H1 (cell line): ENCODE measurements around the gene FDXACB1. TPM values are rescaled to one million over a fixed set of nuclear protein-coding genes. Genes with fewer than 3 reads are reported as not detected.

ENCODE experiments used
- CTCF ChIA-PET: fragments of 300-600 bp; sonication (Branson Sonifier 250); formaldehyde crosslinking; loops from one replicate; lab custom pipeline; 2021; ENCODE audit not compliant: partially characterized antibody; lab: Charles Lee
- POLR2A ChIA-PET: fragments of 300-600 bp; sonication (Branson Sonifier 250); formaldehyde crosslinking; loops from one replicate; lab custom pipeline; 2021; ENCODE audit warnings: inconsistent platforms; ENCODE audit not compliant: partially characterized antibody; lab: Charles Lee
- DNase-seq, 2 experiments: peaks; one replicate each; pipeline versions ENCODE4 v3.0.0 to v3.0.0-alpha.2; 2010 to 2022; ENCODE audit warnings: low spot score in 2 of 2, low read depth in 1 of 2, mixed read lengths in 1 of 2
- FAIRE-seq: peaks from 2 replicates; lab custom pipeline; 2011; peaks lifted over from hg19 to GRCh38; lab: Jason Lieb, UNC
- H2AFZ ChIP-seq: 2 replicates; pipeline ENCODE4 v1.8.1; 2012; ENCODE audit warnings: low read length, inconsistent platforms
- H2AK5ac ChIP-seq: 2 replicates; pipeline ENCODE4 v1.6.1; 2013; ENCODE audit warnings: low read depth, low read length
- H2BK120ac ChIP-seq: replicated peaks from 2 replicates; pipeline ENCODE3; 2013; ENCODE audit warnings: low read depth, low read length, inconsistent platforms
- H2BK12ac ChIP-seq: 2 replicates; pipeline ENCODE4 v1.6.1; 2013; ENCODE audit warnings: low read depth, low read length
- H2BK15ac ChIP-seq: 2 replicates; pipeline ENCODE4 v1.6.1; 2013; ENCODE audit warnings: low read length
- H2BK20ac ChIP-seq: 2 replicates; pipeline ENCODE4 v1.6.1; 2013; ENCODE audit warnings: low read length
- H2BK5ac ChIP-seq: 2 replicates; pipeline ENCODE4 v1.6.1; 2013; ENCODE audit warnings: low read depth, low read length
- H3K14ac ChIP-seq: 2 replicates; pipeline ENCODE4 v1.6.1; 2013; ENCODE audit warnings: inconsistent platforms; ENCODE audit not compliant: insufficient read length
- H3K18ac ChIP-seq: 2 replicates; pipeline ENCODE4 v1.6.1; 2013; ENCODE audit warnings: low read length; ENCODE audit errors: extremely low read depth
- H3K23ac ChIP-seq: 2 replicates; pipeline ENCODE4 v1.6.1; 2013; ENCODE audit warnings: inconsistent platforms; ENCODE audit not compliant: insufficient read length
- H3K23me2 ChIP-seq: 2 replicates; pipeline ENCODE4 v1.6.1; 2013; ENCODE audit warnings: low read depth, low read length
- H3K27ac ChIP-seq: 2 replicates; pipeline ENCODE4 v1.6.1; 2011; ENCODE audit warnings: low read depth, low read length, inconsistent platforms
- H3K27me3 ChIP-seq, 4 experiments: replicated peaks in 1 of 4; 1 replicate in 1 of 4; 2 replicates in 3 of 4; pipeline versions ENCODE4 v1.6.1 to v1.8.1; 2011 to 2013; ENCODE audit warnings: low read length in 3 of 4, mild to moderate bottlenecking in 3 of 4, inconsistent platforms in 2 of 4, mixed read lengths in 2 of 4, moderate library complexity in 1 of 4; ENCODE audit not compliant: control insufficient read depth in 3 of 4, insufficient read depth in 3 of 4; ENCODE audit errors: extremely low read depth in 1 of 4
- H3K36me3 ChIP-seq, 4 experiments: 2 replicates each; pipeline versions ENCODE4 v1.6.1 to v1.8.1; 2011 to 2013; ENCODE audit warnings: mild to moderate bottlenecking in 4 of 4, low read length in 3 of 4, moderate library complexity in 2 of 4, control low read depth in 1 of 4, inconsistent platforms in 1 of 4; ENCODE audit not compliant: insufficient read depth in 4 of 4, control insufficient read depth in 2 of 4
- H3K4ac ChIP-seq: replicated peaks from 2 replicates; pipeline ENCODE3; 2013; ENCODE audit warnings: low read length, low read depth, mixed read lengths, inconsistent platforms; ENCODE audit not compliant: insufficient read length
- H3K4me1 ChIP-seq, 4 experiments: replicated peaks in 1 of 4; 1 replicate in 1 of 4; 2 replicates in 3 of 4; pipeline versions ENCODE4 v1.6.1 to v1.8.1; 2011 to 2013; ENCODE audit warnings: low read length in 3 of 4, inconsistent platforms in 2 of 4, mixed read lengths in 1 of 4; ENCODE audit not compliant: insufficient read depth in 4 of 4, control insufficient read depth in 3 of 4
- H3K4me2 ChIP-seq, 2 experiments: 2 replicates each; pipeline versions ENCODE4 v1.6.1 to v1.8.1; 2011 to 2013; ENCODE audit warnings: low read depth in 2 of 2, low read length in 2 of 2, control low read depth in 1 of 2, inconsistent platforms in 1 of 2, mild to moderate bottlenecking in 1 of 2; ENCODE audit not compliant: insufficient read depth in 1 of 2
- H3K4me3 ChIP-seq, 4 experiments: fragments of 200-600, 300-600 bp in 1 of 4; sonication (generic), shearing (Covaris generic), sonication (Bioruptor Twin) in 1 of 4; 2 replicates each; pipeline versions ENCODE4 v1.5.1 to v1.8.1; 2011 to 2016; ENCODE audit warnings: low read length in 4 of 4, low read depth in 3 of 4, control low read depth in 2 of 4, inconsistent platforms in 2 of 4, mild to moderate bottlenecking in 2 of 4, mixed read lengths in 1 of 4, moderate library complexity in 1 of 4; ENCODE audit not compliant: insufficient read depth in 2 of 4; ENCODE audit errors: extremely low read depth in 1 of 4
- H3K56ac ChIP-seq: replicated peaks from 2 replicates; pipeline ENCODE3; 2013; ENCODE audit warnings: low read depth, mild to moderate bottlenecking, mixed read lengths, low read length, inconsistent platforms; ENCODE audit not compliant: insufficient read length
- H3K79me1 ChIP-seq: 2 replicates; pipeline ENCODE4 v1.6.1; 2013; ENCODE audit warnings: low read depth, low read length, control low read depth
- H3K79me2 ChIP-seq, 2 experiments: 2 replicates each; pipeline versions ENCODE4 v1.6.1 to v1.8.1; 2012 to 2013; ENCODE audit warnings: low read length in 2 of 2, mild to moderate bottlenecking in 2 of 2, inconsistent platforms in 1 of 2; ENCODE audit not compliant: insufficient read depth in 2 of 2, control insufficient read depth in 1 of 2
- H3K9ac ChIP-seq, 4 experiments: replicated peaks in 1 of 4; 1 replicate in 1 of 4; 2 replicates in 3 of 4; pipeline versions ENCODE4 v1.6.1 to v1.8.1; 2011 to 2013; ENCODE audit warnings: low read depth in 3 of 4, low read length in 3 of 4, control low read depth in 2 of 4, mild to moderate bottlenecking in 2 of 4, moderate library complexity in 2 of 4, inconsistent platforms in 1 of 4; ENCODE audit errors: extremely low read depth in 1 of 4
- H3K9me3 ChIP-seq, 2 experiments: 2 replicates each; pipeline versions ENCODE4 v1.6.1 to v1.8.1; 2012 to 2013; ENCODE audit warnings: mild to moderate bottlenecking in 2 of 2, moderate library complexity in 2 of 2, control low read depth in 1 of 2, inconsistent platforms in 1 of 2, low read depth in 1 of 2, low read length in 1 of 2, mixed read lengths in 1 of 2; ENCODE audit not compliant: insufficient read depth in 2 of 2
- H4K20me1 ChIP-seq, 2 experiments: replicated peaks in 1 of 2; 2 replicates each; pipeline versions ENCODE3 to v1.8.1; 2011 to 2013; ENCODE audit warnings: inconsistent platforms in 2 of 2, low read length in 2 of 2, mild to moderate bottlenecking in 1 of 2; ENCODE audit not compliant: insufficient read depth in 2 of 2, control insufficient read depth in 1 of 2
- H4K5ac ChIP-seq: 2 replicates; pipeline ENCODE4 v1.6.1; 2013; ENCODE audit warnings: low read length, low read depth, mixed read lengths, inconsistent platforms; ENCODE audit not compliant: insufficient read length
- H4K8ac ChIP-seq: 2 replicates; pipeline ENCODE4 v1.8.0; 2013; ENCODE audit warnings: mild to moderate bottlenecking, moderate library complexity, low read length, inconsistent platforms; ENCODE audit not compliant: insufficient read depth; ENCODE audit errors: extremely low read depth
- H4K91ac ChIP-seq: replicated peaks from 2 replicates; pipeline ENCODE3; 2013; ENCODE audit warnings: low read length, mixed read lengths, inconsistent platforms; ENCODE audit not compliant: insufficient read length
- CHD2 ChIP-seq: IDR thresholded peaks from 2 replicates; pipeline ENCODE4 v1.6.1; 2012; ENCODE audit warnings: low read length, improper control_type of control experiment
- GABPA ChIP-seq: IDR thresholded peaks from 2 replicates; pipeline ENCODE4 v1.6.1; 2011; ENCODE audit warnings: mild to moderate bottlenecking, low read length, moderate library complexity, borderline replicate concordance; ENCODE audit not compliant: insufficient read depth
- TAF1 ChIP-seq: IDR thresholded peaks from 2 replicates; pipeline ENCODE4 v1.6.1; 2011; ENCODE audit warnings: mild to moderate bottlenecking, low read depth, low read length
- TAF7 ChIP-seq: optimal IDR thresholded peaks from 2 replicates; pipeline ENCODE3; 2011; ENCODE audit warnings: low read depth, mild to moderate bottlenecking, inconsistent platforms, low read length, moderate library complexity, borderline replicate concordance
- WGBS, 2 experiments: shearing (Covaris generic) in 1 of 2; methylation state at CpG; one replicate each; pipeline versions ENCODE4 v1.1.6 to v1.1.7; 2013 to 2015; ENCODE audit warnings: low lambda C conversion rate in 2 of 2, mixed read lengths in 2 of 2, inconsistent platforms in 1 of 2, low coverage in 1 of 2, missing lambda C conversion rate in 1 of 2; ENCODE audit not compliant: insufficient replicate concordance in 2 of 2, insufficient coverage in 1 of 2, insufficient read length in 1 of 2; ENCODE audit errors: extremely low coverage in 1 of 2, missing lambda C conversion rate in 1 of 2; 5-methylcytosine and 5-hydroxymethylcytosine counted together
- polyA plus RNA-seq, 7 experiments: library from polyadenylated mRNA; depleted of rRNA in 3 of 7; stranded (reverse) in 5 of 7; unstranded in 2 of 7; fragments of >200 nt in 5 of 7; fragments of 200-250 nt in 2 of 7; gene quantifications; 1 replicate in 5 of 7; 2 replicates in 1 of 7; 4 replicates in 1 of 7; pipeline versions ENCODE4 v1.2.1 to v1.2.3, GENCODE V29; 2011 to 2013; ENCODE audit warnings: missing spikeins in 2 of 7, mixed read lengths in 2 of 7
- total RNA-seq: library from RNA; stranded (reverse); fragmentation: NEBNext Ultra II Directional; extraction: Animal tissue kit (Norgen Biotek cat#: 25700); gene quantifications from 2 replicates; pipeline ENCODE4 v1.2.1, GENCODE V29; 2021

The FDXACB1 gene
- total and polyA plus RNA-seq, 2 of the 8 experiments (the other 6 are each of a cell fraction or from before 2014, with no cell fraction given): 1.4 to 2.3 TPM

DNA sequence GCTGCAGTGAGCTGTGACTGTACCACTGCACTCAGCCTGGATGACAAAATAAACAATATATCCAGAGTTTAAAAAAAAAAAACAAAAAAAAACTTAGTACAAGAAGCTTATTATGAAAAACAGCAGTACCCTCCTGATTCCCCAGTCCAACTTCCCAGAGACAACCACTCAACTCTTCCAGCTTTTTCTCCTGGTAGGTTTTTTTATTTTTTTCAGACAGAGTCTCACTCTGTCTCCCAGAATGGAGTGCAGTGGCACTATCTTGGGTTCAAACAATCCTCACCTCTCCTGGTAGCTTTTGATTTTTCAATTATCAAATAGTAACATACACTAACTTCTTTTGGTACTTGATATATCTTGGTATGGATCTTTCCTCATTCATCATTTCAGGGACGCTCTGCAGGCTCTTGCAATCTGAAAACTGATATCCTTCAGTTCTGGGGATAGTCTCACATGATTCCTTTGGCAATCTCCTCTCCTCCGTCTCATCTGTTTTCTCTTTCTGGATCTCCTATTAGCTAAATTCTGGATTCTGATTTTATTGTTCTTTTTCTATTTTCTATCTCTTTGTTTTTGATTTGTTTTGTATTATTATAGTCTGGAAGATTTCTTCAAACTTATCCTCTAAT is 52.5 kb downstream of the FDXACB1 start:
- 86% methylated on average over 2 of the region's 2 CpGs; no CpG with 5 or more reads in 1 of the 2 experiments for WGBS, 2 experiments
- H2BK120ac ChIP-seq: no peak overlapping the region
- no peaks in the 10 kb centered on the region for H3K9me3 ChIP-seq
- no peak overlapping the region for H2BK12ac ChIP-seq
- H3K14ac ChIP-seq: no peak overlapping the region
- no peak overlapping the region for H3K4ac ChIP-seq
- peaks cover 0 to 5% (median 3%) of the 10 kb centered on the region in 4 experiments; a peak in 3 of 7 replicates for H3K4me1 ChIP-seq
- no peak overlapping the region for H2BK20ac ChIP-seq
- no peak overlapping the region for H2BK5ac ChIP-seq
- DNase-seq (no peak), FAIRE-seq (no peak)
- no peaks in the 10 kb centered on the region for H3K27me3 ChIP-seq
- H2BK15ac ChIP-seq: no peak overlapping the region
- no peak overlapping the region for H3K18ac ChIP-seq
- no peak overlapping the region for H3K56ac ChIP-seq
- no peak overlapping the region for H3K4me3 ChIP-seq
- no peak overlapping the region for H3K27ac ChIP-seq
- H4K5ac ChIP-seq: no peak overlapping the region
- POLR2A ChIA-PET: interaction anchor here (0.6 to 1.0 kb wide), 3 partner anchors 58 to 228 kb away, joined by 3 read pairs; no protein-coding TSS in a partner anchor
- H4K20me1 ChIP-seq: no peaks in the 10 kb centered on the region
- no peak overlapping the region for H4K91ac ChIP-seq
- no peak overlapping the region for H4K8ac ChIP-seq
- CTCF ChIA-PET: interaction anchor here (0.6 to 1.4 kb wide), 6 partner anchors 8 to 49 kb away, joined by 3 to 4 read pairs (median 3); no protein-coding TSS in a partner anchor
- no peak overlapping the region for H3K4me2 ChIP-seq
- TF ChIP-seq CHD2 (no peak), TAF7 (no peak), TAF1 (no peak), GABPA (no peak)
- no peaks in the 10 kb centered on the region for H3K23me2 ChIP-seq
- no peaks in the 10 kb centered on the region for H3K79me1 ChIP-seq
- H3K36me3 ChIP-seq: no peaks in the 10 kb centered on the region
- no peak overlapping the region for H3K23ac ChIP-seq
- H3K79me2 ChIP-seq: no peaks in the 10 kb centered on the region
- H3K9ac ChIP-seq: no peak overlapping the region
- no peak overlapping the region for H2AFZ ChIP-seq
- H2AK5ac ChIP-seq: no peak overlapping the region
